Left lobe of liver (tissue), 2 donors: ENCODE measurements around the gene CPNE2. TPM values are rescaled to one million over a fixed set of nuclear protein-coding genes. Genes with fewer than 3 reads are reported as not detected.

Experiments used
- ATAC-seq: fragments of 200-7000 bp; cut with Tn5 transposase; one replicate; pipeline ENCODE4 v1.9.1; 2020; ENCODE audit warnings: mild to moderate bottlenecking, moderate library complexity
- DNase-seq: peaks from one replicate; pipeline ENCODE4 v3.0.0-alpha.2; 2020; ENCODE audit warnings: low spot score
- total RNA-seq: library from RNA; stranded (reverse); gene quantifications from one replicate; pipeline ENCODE4 v1.2.1, GENCODE V29; 2021
- donor health status: DM: no; HTN: no; CAD: no; lungs with moderate emphysema.
- donor health status: DM: no; HTN: yes; CAD: no.

The CPNE2 gene
- total RNA-seq, 1 donor from 2014 or later, result 7.3 TPM

GRCh38 chr16:57123216-57123973, 31.0 kb downstream of the CPNE2 start:
- no peak for ATAC-seq

GRCh38 chr16:57123974-57124674, 31.7 kb downstream of the CPNE2 start:
- ATAC-seq (no peak), DNase-seq (no peak)

More at GRCh38 chr16:57123216-57123973, 31.0 kb downstream of the CPNE2 start:
- no peak for DNase-seq

GRCh38 chr16:57125376-57125775, 33.0 kb downstream of the CPNE2 start:
- ATAC-seq (no peak), DNase-seq (no peak)

GRCh38 chr16:57125969-57126368, 33.6 kb downstream of the CPNE2 start:
- DNase-seq (no peak), ATAC-seq (no peak)

GRCh38 chr16:57126411-57126810, 34.0 kb downstream of the CPNE2 start:
- DNase-seq, result no peak
- no peak for ATAC-seq

GRCh38 chr16:57127037-57127763, 34.8 kb downstream of the CPNE2 start:
- ATAC-seq (no peak), DNase-seq (no peak)

- ATAC-seq (no peak), DNase-seq (no peak)
Observed at GRCh38 chr16:57127836-57128235, 35.5 kb downstream of the CPNE2 start.

GRCh38 chr16:57128771-57129389, 36.5 kb downstream of the CPNE2 start:
- no peak for ATAC-seq
- no peak for DNase-seq

GRCh38 chr16:57130950-57131321, 38.6 kb downstream of the CPNE2 start:
- DNase-seq, result no peak
- no peak for ATAC-seq

GRCh38 chr16:57131351-57131970, 39.1 kb downstream of the CPNE2 start:
- no peak for DNase-seq
- no peak for ATAC-seq

- DNase-seq, result no peak
Observed at GRCh38 chr16:57132470-57132869, 40.1 kb downstream of the CPNE2 start.

GRCh38 chr16:57133031-57133430, 40.6 kb downstream of the CPNE2 start:
- DNase-seq, result no peak

More at GRCh38 chr16:57132470-57132869, 40.1 kb downstream of the CPNE2 start:
- ATAC-seq, result peak; percentile 27

GRCh38 chr16:57133886-57134285, 41.5 kb downstream of the CPNE2 start:
- no peak for DNase-seq

More at GRCh38 chr16:57133031-57133430, 40.6 kb downstream of the CPNE2 start:
- no peak for ATAC-seq

GRCh38 chr16:57134982-57135381, 42.6 kb downstream of the CPNE2 start:
- no peak for DNase-seq

More at GRCh38 chr16:57133886-57134285, 41.5 kb downstream of the CPNE2 start:
- ATAC-seq, result no peak

GRCh38 chr16:57137043-57137442, 44.7 kb downstream of the CPNE2 start:
- no peak for ATAC-seq
- no peak for DNase-seq

More at GRCh38 chr16:57134982-57135381, 42.6 kb downstream of the CPNE2 start:
- no peak for ATAC-seq

GRCh38 chr16:57137566-57138273, 45.3 kb downstream of the CPNE2 start:
- DNase-seq, result no peak
- ATAC-seq, result no peak

GRCh38 chr16:57138281-57138935, 46.0 kb downstream of the CPNE2 start:
- no peak for DNase-seq
- ATAC-seq, result no peak

GRCh38 chr16:57140931-57141668, 48.7 kb downstream of the CPNE2 start:
- DNase-seq (no peak), ATAC-seq (no peak)
